DMS53 treated with DMSO at 0.1 percent for 48 hours (cell line): ENCODE measurements around the gene GARIN5A.
"Not testable (repeated sequence)": the region's sequence is repeated elsewhere in the genome, so short reads cannot be mapped to it uniquely, and the experiment has no call there.

ENCODE experiments used
- DNase-seq: peaks from one replicate; lab custom pipeline; 2025; ENCODE audit not compliant: unreplicated experiment; lab: John Stamatoyannopoulos, UW

GARIN5A gene

DNA sequence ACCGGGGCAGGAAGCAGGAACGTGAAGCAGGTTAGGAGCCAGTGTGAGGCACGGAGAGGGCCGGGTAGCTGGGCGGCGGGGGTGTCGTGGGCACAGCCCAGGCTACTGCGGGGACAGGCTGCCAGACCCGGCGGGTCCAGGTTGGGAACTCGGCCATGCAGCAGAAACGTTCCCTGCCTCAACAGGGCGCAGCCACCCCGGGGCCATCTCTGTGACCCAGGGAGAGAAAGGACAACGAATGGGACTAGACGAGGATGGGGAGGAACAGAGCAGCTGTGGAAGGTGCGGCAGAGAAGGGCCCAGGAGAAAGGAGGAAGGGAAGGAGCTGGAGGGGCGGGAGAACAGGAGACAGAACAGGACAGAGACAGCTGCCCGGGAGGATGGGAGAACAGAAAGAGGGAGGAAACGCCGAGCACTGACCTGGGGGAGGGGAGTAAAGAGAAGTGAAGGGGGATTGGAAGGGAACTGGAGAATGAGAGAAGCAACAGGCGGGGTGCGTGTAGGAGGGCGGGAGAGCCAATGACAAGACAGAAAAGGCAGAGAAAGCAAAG is 12.9 kb upstream of the GARIN5A start:
- DNase-seq, result no peak

- DNase-seq, result no peak
Observed at GRCh38 chr19:50488389-50489194, 11.9 kb upstream of the GARIN5A start.

DNA sequence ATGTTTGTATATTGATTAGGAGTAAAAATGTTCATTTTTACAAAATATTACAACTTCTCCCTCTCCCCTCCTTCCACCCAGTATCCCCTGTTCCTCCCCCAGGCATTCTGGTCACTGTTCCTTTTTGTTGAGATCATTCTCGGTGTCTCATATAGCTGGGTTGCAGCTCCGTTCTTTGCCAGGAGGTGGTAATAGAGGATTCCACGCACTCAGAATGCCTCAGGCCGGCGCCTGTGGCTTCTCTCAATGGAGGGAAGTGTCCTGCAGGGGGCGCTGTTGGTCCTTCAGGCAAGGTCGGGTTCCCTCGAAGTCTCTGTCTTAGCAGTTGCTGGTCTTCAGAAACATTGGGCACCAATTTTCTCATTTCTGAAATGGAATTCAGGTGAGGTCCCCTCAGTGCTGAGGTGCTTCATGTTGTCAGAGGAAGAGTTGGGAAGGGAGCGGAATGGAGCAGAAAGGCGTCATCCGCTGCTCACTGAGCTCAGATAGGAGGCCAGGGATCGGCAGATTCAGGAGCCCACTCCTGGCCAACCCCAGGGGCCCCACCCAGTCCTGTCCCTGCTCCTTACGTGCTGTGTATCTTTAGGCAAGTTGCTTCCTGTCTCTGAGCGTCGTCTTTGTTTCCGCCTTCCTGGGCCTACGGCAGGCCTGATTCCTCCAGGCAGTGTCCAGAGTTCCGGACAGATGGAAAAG is 10.3 kb upstream of the GARIN5A start:
- no peak for DNase-seq

GRCh38 chr19:50485284-50485955 is 8.8 kb upstream of the GARIN5A start:
- no peak for DNase-seq

DNA sequence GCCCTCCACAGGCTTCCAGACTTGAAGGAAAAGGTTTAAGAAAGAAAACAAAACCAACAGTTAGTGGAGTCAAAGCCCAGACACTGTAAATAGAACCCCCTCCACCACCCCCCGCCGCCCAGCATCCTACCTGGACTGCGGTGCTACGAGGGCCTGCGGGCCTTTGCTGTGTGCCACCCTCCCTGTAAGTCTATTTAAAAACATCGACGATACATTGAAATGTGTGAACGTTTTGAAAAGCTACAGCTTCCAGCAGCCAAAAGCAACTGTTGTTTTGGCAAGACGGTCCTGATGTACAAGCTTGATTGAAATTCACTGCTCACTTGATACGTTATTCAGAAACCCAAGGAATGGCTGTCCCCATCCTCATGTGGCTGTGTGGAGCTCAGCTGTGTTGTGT is 6.3 kb upstream of the GARIN5A start:
- DNase-seq, result no peak

DNA sequence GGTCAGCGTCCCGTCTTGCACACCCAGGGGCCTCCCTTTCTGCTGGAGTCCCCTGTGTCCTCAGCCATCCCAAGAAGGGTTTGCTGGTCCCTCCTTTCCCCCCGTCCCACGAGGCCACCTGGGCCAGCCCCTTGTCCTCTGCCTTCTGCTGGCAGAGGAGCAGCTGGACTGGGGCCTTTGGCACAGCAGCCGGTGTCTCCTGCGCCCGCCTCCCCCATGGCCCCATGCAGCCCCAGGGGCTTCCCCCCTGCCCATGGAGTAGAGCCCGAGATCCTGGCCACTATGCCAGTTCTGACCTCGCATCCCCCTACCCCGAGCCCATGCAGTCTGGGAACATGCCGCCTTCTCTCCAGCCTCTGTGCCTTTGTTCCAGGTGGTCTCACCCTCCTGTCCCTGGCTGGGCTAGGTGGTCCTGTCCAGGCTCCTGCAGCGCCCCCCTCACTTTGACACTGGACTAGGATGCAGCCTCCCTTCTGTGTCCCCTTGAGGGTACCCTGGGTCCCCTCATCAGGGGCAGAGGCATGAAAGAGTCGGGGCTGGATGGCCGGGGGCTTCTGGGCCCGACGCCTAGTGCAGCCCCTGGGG is 5.7 kb upstream of the GARIN5A start:
- no peak for DNase-seq

- no peak for DNase-seq
Observed at GRCh38 chr19:50481351-50482149, 4.9 kb upstream of the GARIN5A start.

DNA sequence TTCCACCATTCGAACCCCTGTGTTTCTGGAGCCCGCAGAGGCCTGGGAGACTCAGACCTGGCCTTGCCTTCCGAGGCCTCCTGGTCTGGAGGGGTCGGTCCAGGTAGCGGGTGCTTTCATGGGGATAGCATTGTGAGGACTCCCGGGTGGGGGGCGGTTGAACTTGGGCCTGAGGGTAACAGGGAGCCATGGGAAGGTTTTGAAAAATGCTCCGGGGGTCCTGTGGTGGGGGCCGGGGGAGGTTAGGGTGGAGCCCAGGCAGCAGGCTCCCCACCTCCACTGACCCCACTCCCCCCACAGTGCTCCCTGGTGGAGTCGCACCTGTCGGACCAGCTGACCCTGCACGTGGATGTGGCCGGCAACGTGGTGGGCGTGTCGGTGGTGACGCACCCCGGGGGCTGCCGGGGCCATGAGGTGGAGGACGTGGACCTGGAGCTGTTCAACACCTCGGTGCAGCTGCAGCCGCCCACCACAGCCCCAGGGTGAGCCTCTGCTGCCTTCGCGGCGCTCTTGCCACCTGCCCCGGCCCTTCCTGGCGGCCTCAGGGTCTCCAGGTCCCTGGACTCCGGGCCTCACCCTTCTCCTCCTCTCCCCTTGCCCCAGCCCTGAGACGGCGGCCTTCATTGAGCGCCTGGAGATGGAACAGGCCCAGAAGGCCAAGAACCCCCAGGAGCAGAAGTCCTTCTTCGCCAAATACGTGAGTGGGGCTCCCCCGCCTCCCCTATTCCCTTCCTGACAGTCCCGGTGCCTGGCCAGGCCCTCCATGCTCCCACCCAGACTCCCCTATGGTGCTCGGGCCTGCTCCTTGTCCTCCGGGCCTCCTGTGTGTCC is 3.8 kb upstream of the GARIN5A start:
- DNase-seq, result no peak

DNA sequence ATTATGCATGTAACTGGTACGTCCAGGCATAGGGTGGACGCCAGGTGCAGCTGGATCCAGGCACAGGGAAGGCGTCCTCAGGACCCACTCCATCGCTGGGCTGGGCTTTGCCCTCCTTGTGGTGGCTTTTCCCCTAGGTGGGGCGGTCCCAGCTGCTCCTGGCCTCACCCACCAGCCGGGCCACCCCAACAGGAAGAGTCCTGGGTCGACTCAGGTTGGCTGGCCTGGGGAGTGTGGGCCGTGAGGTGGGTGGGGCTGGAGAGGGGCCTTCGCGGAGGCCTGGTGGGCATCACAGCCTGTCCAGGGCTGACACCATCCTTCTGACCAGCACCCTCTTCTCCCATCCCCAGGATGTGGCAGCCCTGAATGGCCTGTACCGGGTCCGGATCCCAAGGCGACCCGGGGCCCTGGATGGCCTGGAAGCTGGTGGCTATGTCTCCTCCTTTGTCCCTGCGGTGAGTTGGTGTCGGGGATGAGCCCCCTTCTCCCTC is 3.2 kb upstream of the GARIN5A start:
- no peak for DNase-seq

DNA sequence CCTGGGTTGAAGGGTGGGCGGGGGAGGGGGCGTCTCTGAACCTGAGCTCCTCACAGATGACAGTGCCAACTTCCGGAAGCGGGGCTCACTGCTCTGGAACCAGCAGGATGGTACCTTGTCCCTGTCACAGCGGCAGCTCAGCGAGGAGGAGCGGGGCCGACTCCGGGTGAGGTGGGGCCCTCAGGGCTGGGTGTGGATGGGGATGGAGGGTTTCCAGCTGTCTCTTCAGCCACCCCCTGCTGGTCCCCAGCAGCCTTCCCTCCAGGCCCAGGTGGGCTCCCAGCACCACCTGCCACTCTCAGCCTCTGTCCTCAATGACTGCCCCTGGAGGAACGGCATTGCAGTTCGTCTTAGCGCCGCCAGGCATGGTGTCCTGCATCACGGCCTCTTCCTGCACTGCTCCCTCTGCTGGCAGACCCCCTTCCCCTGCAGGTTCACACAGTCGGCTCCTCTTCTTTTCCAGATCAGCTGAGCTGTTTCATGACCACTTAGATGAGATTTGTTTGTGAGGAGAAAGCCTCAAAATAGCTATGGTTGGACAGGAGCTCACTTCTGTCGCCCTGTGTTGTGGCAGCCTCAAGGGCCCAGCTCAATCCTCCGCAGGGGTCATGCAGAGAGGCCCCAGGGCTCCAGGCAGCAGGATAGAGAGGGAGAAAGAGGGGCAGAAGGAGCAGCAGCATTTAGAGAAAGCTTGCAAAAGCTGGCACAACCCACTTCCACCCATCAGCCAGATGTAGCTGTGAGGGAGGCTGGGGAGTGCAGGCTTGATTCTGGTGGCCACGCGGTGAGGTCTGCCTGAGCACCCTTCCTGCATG is 2.5 kb upstream of the GARIN5A start:
- no peak for DNase-seq

DNA sequence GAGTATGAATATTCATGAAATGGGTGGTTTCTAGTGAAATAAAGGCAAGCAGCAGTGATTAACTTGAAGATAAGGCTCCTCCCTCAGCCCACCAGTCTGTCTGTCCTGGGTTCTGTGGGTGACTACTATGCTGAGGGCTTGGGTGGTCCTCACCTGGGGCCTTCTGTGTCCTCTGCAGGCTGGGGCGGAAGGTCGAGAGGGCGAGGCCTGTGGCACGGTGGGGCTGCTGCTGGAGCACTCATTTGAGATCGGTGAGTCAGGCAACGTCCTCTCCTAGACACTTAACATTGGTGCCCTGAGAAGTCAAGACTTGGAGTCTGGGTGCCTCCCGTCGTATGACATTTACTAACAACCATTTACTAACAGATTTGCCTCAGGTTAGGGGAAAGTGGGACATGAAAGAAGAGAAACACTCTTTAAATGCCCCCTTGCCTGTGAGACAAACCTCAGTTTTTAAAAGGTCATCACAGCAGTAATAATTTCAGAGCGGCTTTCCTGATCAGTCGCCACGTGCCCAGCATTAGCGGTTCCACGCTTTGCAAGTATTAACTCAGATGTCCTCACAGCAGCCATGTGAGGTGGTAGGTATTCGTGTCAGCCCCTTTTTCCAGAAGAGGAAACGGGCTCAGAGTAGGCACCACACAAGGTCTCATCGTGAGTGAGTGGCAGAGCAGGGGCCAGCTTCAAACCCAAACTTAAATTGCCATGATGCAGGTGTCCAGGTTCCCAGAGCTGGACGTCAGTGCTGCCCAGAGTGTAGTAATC is 1.3 kb upstream of the GARIN5A start:
- DNase-seq, result no peak

DNA sequence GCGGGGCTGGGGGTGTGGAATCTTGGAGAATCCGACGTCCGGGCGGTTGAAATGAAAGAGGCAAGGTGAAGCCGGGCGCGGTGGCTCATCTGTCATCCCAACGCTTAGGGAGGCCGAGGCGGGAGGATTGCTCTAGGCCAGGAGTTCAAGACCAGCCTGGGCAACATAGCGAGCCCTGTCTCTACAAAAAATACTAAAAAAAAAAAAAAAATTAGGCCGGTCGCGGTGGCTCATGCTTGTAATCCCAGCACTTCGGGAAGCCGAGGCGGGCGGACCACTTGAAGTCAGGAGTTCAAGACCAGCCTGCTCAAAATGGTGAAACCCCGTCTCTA is 225 bp upstream of the GARIN5A start:
- no peak for DNase-seq

- no peak for DNase-seq
Observed at GRCh38 chr19:50475736-50476223, 868 bp downstream of the GARIN5A start.

- DNase-seq, result no peak
Observed at GRCh38 chr19:50475101-50475568, 1.5 kb downstream of the GARIN5A start.

- not testable (repeated sequence) for DNase-seq
Observed at GRCh38 chr19:50473336-50473735, 3.3 kb downstream of the GARIN5A start.

DNA sequence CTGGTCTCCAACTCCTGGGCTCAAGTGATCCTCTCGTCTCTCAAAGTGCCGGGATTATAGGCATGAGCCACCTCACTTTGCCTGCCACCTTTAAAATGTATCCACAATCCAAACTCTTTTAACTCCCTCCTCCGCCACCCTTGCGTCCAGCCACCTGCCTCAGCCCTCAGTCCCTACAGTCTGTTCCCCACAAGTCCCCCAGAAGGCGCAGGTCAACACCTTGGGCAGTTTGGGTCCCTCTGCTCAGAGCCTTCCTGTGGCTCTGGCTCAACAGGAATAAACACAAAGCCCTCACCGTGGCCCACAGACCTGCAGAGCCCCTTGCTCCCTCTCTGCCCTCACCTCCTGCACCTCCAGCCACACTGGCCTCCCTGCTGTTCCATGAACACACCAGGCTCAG is 7.8 kb downstream of the GARIN5A start:
- DNase-seq, result no peak

DNA sequence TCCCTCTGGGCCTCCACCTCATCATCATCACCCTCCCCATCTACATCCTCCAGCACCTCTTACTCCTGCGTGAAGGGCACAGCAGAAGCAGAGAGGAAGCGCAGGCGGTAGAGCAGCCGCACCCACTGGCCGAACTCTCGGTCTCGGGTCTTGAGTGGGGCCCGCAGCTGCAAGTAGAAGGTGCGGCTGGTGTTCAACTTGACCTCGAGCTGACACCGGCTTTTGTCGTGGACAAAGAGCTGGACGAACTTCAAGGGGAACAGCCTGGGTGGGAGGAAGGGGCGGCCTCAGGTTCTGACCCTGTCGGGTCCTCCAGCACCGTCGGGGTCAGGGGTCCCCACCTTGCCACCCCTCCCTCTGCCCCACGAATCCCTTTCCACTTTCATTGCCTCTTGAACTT is 9.1 kb downstream of the GARIN5A start:
- DNase-seq, result no peak

GRCh38 chr19:50466706-50467039 is 10.0 kb downstream of the GARIN5A start:
- DNase-seq, result no peak
